Measurements from ENCODE around the gene SCN1B. TPM values are rescaled to one million over a fixed set of nuclear protein-coding genes. Genes with fewer than 3 reads are reported as not detected.

Gene SCN1B
- total and polyA plus RNA-seq, 2 experiments from 2014 or later: 1.6 to 4.2 TPM

- H3K36me3 ChIP-seq: no peaks in the 10 kb centered on the region
- H3K9me3 ChIP-seq (ENCODE audit: low read depth): no peaks in the 10 kb centered on the region
- TF ChIP-seq, protein P1, sequence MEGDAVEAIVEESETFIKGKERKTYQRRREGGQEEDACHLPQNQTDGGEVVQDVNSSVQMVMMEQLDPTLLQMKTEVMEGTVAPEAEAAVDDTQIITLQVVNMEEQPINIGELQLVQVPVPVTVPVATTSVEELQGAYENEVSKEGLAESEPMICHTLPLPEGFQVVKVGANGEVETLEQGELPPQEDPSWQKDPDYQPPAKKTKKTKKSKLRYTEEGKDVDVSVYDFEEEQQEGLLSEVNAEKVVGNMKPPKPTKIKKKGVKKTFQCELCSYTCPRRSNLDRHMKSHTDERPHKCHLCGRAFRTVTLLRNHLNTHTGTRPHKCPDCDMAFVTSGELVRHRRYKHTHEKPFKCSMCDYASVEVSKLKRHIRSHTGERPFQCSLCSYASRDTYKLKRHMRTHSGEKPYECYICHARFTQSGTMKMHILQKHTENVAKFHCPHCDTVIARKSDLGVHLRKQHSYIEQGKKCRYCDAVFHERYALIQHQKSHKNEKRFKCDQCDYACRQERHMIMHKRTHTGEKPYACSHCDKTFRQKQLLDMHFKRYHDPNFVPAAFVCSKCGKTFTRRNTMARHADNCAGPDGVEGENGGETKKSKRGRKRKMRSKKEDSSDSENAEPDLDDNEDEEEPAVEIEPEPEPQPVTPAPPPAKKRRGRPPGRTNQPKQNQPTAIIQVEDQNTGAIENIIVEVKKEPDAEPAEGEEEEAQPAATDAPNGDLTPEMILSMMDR (IDR thresholded peaks at IDR 0.05; ENCODE audit: low read depth, low read length): no peak
- no peak overlapping the region for H3K27ac ChIP-seq
- no peak overlapping the region for H3K4me3 ChIP-seq
- DNase-seq (ENCODE audit: low read depth in 1 of 2, low spot score in 1 of 2): no peak
- H3K27me3 ChIP-seq: no peaks in the 10 kb centered on the region
- H3K4me1 ChIP-seq (ENCODE audit: low read depth): peaks cover 20% of the 10 kb centered on the region
Observed at GRCh38 chr19:35038623-35039512, 8.6 kb downstream of the SCN1B start.

- peak overlapping the region; percentile 60 for H3K27ac ChIP-seq
- H3K27me3 ChIP-seq: no peaks in the 10 kb centered on the region
- H3K36me3 ChIP-seq: no peaks in the 10 kb centered on the region
- no peak for DNase-seq (ENCODE audit: low read depth in 1 of 2, low spot score in 1 of 2)
- peaks cover 20% of the 10 kb centered on the region for H3K4me1 ChIP-seq (ENCODE audit: low read depth)
- H3K4me3 ChIP-seq: no peak overlapping the region
- H3K9me3 ChIP-seq (ENCODE audit: low read depth): no peaks in the 10 kb centered on the region
- TF ChIP-seq, protein P1 (IDR thresholded peaks at IDR 0.05; ENCODE audit: low read depth, low read length): no peak
Observed at GRCh38 chr19:35039881-35040825, 9.9 kb downstream of the SCN1B start.

DNA sequence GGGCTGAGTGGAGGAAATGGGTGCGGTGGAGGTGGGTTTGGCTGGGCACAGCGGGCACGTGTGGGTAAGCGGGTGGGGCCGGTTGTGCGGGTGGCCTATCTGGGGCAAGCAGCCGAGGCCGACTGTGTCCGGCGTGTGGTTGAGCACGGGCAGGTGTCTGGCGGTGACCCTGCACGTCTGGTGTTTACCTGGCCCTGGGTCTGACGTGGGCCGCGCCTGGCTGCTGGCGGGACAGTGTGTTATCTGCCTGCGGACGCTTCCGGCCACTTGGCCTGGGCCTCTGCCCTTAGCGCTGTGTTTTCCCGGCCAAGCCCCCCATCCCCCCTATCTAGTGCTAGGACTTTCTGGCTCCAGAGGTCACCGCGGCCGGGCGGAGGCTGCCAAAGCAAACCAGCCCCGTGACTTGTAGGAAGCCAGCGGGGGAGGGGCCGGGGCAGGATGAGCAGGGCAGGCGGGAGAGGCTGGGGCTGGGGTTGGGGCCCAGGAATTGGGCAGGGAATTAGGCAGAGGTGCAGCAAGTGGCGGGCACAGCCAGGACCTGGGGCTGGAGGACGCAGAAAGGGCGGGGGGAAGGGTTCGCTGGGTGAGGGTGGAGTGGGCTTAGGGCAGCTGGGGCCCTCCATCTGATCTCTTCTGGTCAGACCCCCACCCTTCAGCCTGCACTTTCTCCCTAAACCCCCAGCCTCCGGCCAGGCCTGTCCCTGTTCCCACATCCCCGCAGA lies 10.7 kb downstream of the SCN1B start:
- Histone ChIP-seq H3K36me3 (no peaks in the 10 kb centered on the region), H3K9me3 (ENCODE audit: low read depth) (no peaks in the 10 kb centered on the region), H3K27ac (peak overlapping the region; percentile 60), H3K4me1 (ENCODE audit: low read depth) (peaks cover 20% of the 10 kb centered on the region), H3K27me3 (no peaks in the 10 kb centered on the region), H3K4me3 (peak overlapping the region; percentile 0)
- peak; percentile 78 to 86 for DNase-seq (ENCODE audit: low read depth in 1 of 2, low spot score in 1 of 2)
- TF ChIP-seq, protein P1 (IDR thresholded peaks at IDR 0.05; ENCODE audit: low read depth, low read length): no peak

DNA sequence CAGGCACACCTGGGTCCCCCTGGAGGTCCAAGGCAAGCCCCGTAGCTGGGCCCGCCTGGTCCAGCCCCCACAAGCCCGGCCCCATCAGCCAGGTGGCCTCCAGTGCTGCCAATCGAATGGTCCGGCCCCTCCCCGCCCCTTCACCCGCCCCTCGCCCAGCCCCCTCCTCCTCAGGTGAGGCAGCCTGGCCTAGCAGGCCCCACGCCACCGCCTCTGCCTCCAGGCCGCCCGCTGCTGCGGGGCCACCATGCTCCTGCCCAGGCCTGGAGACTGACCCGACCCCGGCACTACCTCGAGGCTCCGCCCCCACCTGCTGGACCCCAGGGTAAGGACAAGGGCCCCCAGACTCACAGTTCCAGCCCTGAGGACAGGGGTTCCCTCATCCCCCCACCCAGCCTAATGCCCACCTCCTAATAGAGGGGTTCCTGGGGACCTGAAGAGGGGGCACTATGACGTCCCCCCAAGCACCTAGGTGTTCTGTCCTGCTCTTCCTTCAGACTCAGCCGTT lies 11.3 kb downstream of the SCN1B start, which contains the start of gene HPN:
Gene HPN (plus strand): TSS at position 174 of the 508 bp plus-strand sequence. CDS start 786 bp downstream, outside the sequence.
- Histone ChIP-seq H3K36me3 (no peaks in the 10 kb centered on the region), H3K27ac (peak within 1 kb of the TSS; percentile 60), H3K27me3 (no peaks in the 10 kb centered on the region), H3K9me3 (ENCODE audit: low read depth) (no peaks in the 10 kb centered on the region), H3K4me1 (ENCODE audit: low read depth) (peaks cover 20% of the 10 kb centered on the region), H3K4me3 (peak within 1 kb of the TSS; percentile 0)
- TF ChIP-seq, protein P1 (IDR thresholded peaks at IDR 0.05; ENCODE audit: low read depth, low read length): no peak
- peak in 1 of 2 donors; percentile 43 for DNase-seq (ENCODE audit: low read depth in 1 of 2, low spot score in 1 of 2)

Measured in cardiac muscle cell (in vitro differentiated cells and primary cell).